Testis (tissue), 3 donors: ENCODE results near the gene IVL. TPM values are rescaled to one million over a fixed set of nuclear protein-coding genes. Genes with fewer than 3 reads are reported as not detected.

Source experiments
- DNase-seq: peaks from one replicate; pipeline ENCODE4 v3.0.0-alpha.2; 2019
- H3K27ac ChIP-seq, 2 donors: fragments of 200-600 bp; sonication (generic); one replicate each; pipeline ENCODE4 v1.5.1; 2019
- H3K27me3 ChIP-seq: fragments of 200-600 bp; sonication (generic); one replicate; pipeline ENCODE4 v1.5.1; 2019
- H3K36me3 ChIP-seq: fragments of 200-600 bp; sonication (generic); one replicate; pipeline ENCODE4 v1.5.1; 2017; ENCODE audit warnings: low read depth; ENCODE audit errors: missing control alignments
- H3K4me1 ChIP-seq: fragments of 200-600 bp; sonication (generic); one replicate; pipeline ENCODE4 v1.5.1; 2019
- H3K4me3 ChIP-seq, 2 donors: fragments of 200-600 bp; sonication (generic); one replicate each; pipeline ENCODE4 v1.5.1; 2017 to 2019
- H3K9me3 ChIP-seq: fragments of 200-600 bp; sonication (generic); one replicate; pipeline ENCODE4 v1.5.1; 2017
- POLR2A ChIP-seq: fragments of 450-650 bp; IDR thresholded peaks from one replicate; pipeline ENCODE4 v1.6.1; 2017; ENCODE audit warnings: antibody characterized with exemption, mild to moderate bottlenecking, moderate library complexity
- WGBS, 2 donors: methylation state at CpG; one replicate each; pipeline ENCODE4 v1.1.5; 2018; 5-methylcytosine and 5-hydroxymethylcytosine counted together
- intact Hi-C: fragments of 100-400 bp; cut with DNase I; formaldehyde crosslinking; loops from one replicate; pipeline ENCODE4 v1.15.1; 2023; ENCODE audit warnings: low total_unique reads
- polyA plus RNA-seq: library from polyadenylated mRNA; stranded (reverse); fragments of 350-450 nt; fragmentation: Illumina TruSeq; extraction: RNeasy Lipid Tissue Mini Kit (QIAGEN cat#74804); gene quantifications from one replicate; pipeline ENCODE4 v1.2.3, GENCODE V29; 2014; ENCODE audit warnings: low read depth, low replicate concordance; ENCODE audit not compliant: insufficient read depth
- total RNA-seq, 2 donors: library from RNA; depleted of rRNA; stranded (reverse); fragments of >200 nt; gene quantifications; one replicate each; pipeline ENCODE4 v1.2.3, GENCODE V29; 2016
- TF ChIP-seq, protein P1 (sequence below), 3 experiments: fragments of 450-650 bp in 2 of 3; fragments of 200-600 bp in 1 of 3; sonication (generic) in 1 of 3; IDR thresholded peaks; one replicate each; pipeline ENCODE4 v1.5.1; 2016 to 2019; ENCODE audit warnings: antibody characterized with exemption in 3 of 3, mild to moderate bottlenecking in 2 of 3, moderate library complexity in 1 of 3

The IVL gene
- total and polyA plus RNA-seq, 3 donors from 2014 or later: not detected

- intact Hi-C loops: no loop called here
- no peaks in the 10 kb centered on the region for H3K4me1 ChIP-seq
- no peaks in the 10 kb centered on the region for H3K36me3 ChIP-seq
- 82 to 95% methylated on average over 3 of the region's 3 CpGs for WGBS, 2 donors
- no peak for DNase-seq
- no peak overlapping the region for H3K4me3 ChIP-seq
- H3K27me3 ChIP-seq: no peaks in the 10 kb centered on the region
- TF ChIP-seq POLR2A: no peak
- TF ChIP-seq, protein P1, sequence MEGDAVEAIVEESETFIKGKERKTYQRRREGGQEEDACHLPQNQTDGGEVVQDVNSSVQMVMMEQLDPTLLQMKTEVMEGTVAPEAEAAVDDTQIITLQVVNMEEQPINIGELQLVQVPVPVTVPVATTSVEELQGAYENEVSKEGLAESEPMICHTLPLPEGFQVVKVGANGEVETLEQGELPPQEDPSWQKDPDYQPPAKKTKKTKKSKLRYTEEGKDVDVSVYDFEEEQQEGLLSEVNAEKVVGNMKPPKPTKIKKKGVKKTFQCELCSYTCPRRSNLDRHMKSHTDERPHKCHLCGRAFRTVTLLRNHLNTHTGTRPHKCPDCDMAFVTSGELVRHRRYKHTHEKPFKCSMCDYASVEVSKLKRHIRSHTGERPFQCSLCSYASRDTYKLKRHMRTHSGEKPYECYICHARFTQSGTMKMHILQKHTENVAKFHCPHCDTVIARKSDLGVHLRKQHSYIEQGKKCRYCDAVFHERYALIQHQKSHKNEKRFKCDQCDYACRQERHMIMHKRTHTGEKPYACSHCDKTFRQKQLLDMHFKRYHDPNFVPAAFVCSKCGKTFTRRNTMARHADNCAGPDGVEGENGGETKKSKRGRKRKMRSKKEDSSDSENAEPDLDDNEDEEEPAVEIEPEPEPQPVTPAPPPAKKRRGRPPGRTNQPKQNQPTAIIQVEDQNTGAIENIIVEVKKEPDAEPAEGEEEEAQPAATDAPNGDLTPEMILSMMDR (IDR thresholded peaks at IDR 0.05): no peak
- H3K27ac ChIP-seq: no peak overlapping the region
- H3K9me3 ChIP-seq: no peaks in the 10 kb centered on the region
Observed at GRCh38 chr1:152959273-152959672, 50.9 kb downstream of the IVL start.

DNA sequence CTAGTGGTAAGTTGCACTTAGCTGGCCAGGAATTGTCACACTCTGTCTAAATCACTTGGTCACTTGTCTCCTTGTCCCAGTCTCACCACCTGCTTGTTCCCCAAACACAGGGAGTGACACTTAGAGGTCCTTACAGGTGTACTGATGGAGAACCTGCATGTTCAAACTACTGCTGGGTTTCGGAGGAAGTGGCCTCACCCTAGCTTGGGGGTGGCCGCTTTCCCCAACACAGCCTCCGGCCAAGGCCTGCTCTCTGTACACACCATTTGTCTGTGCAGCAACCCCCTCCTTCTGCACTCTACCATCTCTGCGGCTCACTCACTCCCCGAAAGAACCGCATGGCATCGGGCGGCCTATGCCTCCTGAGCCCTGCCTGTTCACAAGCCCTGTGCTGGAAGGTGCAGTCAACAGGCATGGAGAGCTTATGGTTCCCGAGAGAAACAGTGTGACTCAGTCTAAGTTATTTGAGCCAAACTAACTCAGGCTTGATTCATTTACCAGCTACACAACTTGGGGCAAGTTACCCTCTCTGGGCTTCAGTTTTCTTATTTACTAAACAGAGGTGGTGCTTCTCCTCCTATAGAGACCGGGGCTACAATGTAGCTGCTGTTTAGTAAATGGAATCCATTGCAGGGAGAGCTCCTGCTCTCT lies 51.6 kb downstream of the IVL start:
- TF ChIP-seq, protein P1 (IDR thresholded peaks at IDR 0.05): no peak
- no peak for TF ChIP-seq POLR2A
- Histone ChIP-seq H3K9me3 (no peaks in the 10 kb centered on the region), H3K27ac (no peak overlapping the region), H3K4me1 (no peaks in the 10 kb centered on the region), H3K27me3 (no peaks in the 10 kb centered on the region), H3K36me3 (no peaks in the 10 kb centered on the region), H3K4me3 (no peak overlapping the region)
- intact Hi-C loops: no loop called here
- WGBS, 2 donors: 92 to 95% methylated on average over 10 of the region's 10 CpGs
- DNase-seq: no peak

DNA sequence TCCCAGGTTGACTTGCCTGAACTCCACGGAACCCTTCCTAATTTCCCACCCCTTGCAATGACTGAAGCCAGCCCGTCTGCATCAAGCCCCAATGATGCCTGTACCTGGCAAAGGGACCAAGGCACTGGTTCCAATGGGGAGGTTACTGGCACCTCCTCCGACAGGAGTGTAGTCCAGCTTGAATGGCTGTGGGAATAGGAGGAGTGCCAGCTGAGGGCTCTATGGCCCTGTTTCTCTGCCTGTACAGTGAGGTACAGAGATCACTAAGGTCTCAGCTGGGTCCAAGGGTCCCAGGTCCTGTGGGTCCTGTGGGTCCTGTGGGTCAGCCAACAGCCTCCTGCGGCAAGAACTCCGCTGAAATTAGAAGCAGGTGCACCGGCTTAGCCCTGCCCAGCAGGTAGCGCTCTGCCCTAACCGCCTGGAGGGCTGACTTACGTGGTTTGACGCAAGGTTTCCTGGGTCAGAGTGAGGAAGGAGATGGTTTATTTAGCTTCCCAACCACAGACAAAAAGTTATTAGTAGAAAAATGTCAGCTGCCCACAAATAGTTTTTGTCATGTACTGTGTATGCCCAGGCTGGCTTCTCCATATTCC lies 52.2 kb downstream of the IVL start:
- intact Hi-C loops: no loop called here
- Histone ChIP-seq H3K27ac (no peak overlapping the region), H3K4me3 (no peak overlapping the region), H3K4me1 (no peaks in the 10 kb centered on the region), H3K27me3 (no peaks in the 10 kb centered on the region), H3K36me3 (no peaks in the 10 kb centered on the region), H3K9me3 (no peaks in the 10 kb centered on the region)
- 83 to 88% methylated on average over 9 to 10 of the region's 10 CpGs for WGBS, 2 donors
- no peak for DNase-seq
- TF ChIP-seq, protein P1 (IDR thresholded peaks at IDR 0.05): no peak
- no peak for TF ChIP-seq POLR2A

Other genes with a start within 250 kb of the IVL start
- not detected for gene LCE2D, start 245.2 kb upstream of the IVL start, total RNA-seq
- not detected for gene LCE2D, start 245.2 kb upstream of the IVL start, polyA plus RNA-seq
- not detected for gene LCE2C, start 233.3 kb upstream of the IVL start, total RNA-seq
- gene LCE2C, start 233.3 kb upstream of the IVL start, polyA plus RNA-seq: not detected
- not detected for gene LCE2B, start 222.4 kb upstream of the IVL start, total RNA-seq
- gene LCE2B, start 222.4 kb upstream of the IVL start, polyA plus RNA-seq: not detected
- not detected for gene LCE2A, start 210.2 kb upstream of the IVL start, total RNA-seq
- gene LCE2A, start 210.2 kb upstream of the IVL start, polyA plus RNA-seq: not detected
- not detected for gene LCE4A, start 200.4 kb upstream of the IVL start, total RNA-seq
- gene LCE4A, start 200.4 kb upstream of the IVL start, polyA plus RNA-seq: not detected
- gene KPRP, start 150.5 kb upstream of the IVL start, total RNA-seq: not detected
- gene KPRP, start 150.5 kb upstream of the IVL start, polyA plus RNA-seq: not detected
- not detected for gene LCE1F, start 133.4 kb upstream of the IVL start, total RNA-seq
- not detected for gene LCE1F, start 133.4 kb upstream of the IVL start, polyA plus RNA-seq
- not detected for gene LCE1E, start 122.3 kb upstream of the IVL start, total RNA-seq
- not detected for gene LCE1E, start 122.3 kb upstream of the IVL start, polyA plus RNA-seq
- not detected for gene LCE1D, start 111.8 kb upstream of the IVL start, total RNA-seq
- gene LCE1D, start 111.8 kb upstream of the IVL start, polyA plus RNA-seq: not detected
- not detected for gene LCE1C, start 101.9 kb upstream of the IVL start, total RNA-seq
- gene LCE1C, start 101.9 kb upstream of the IVL start, polyA plus RNA-seq: not detected
- gene LCE1B, start 96.6 kb upstream of the IVL start, total RNA-seq: not detected
- not detected for gene LCE1B, start 96.6 kb upstream of the IVL start, polyA plus RNA-seq
- gene LCE1A, start 81.1 kb upstream of the IVL start, total RNA-seq: not detected
- not detected for gene LCE1A, start 81.1 kb upstream of the IVL start, polyA plus RNA-seq
- not detected for gene LCE6A, start 65.7 kb upstream of the IVL start, total RNA-seq
- gene LCE6A, start 65.7 kb upstream of the IVL start, polyA plus RNA-seq: not detected
- not detected for gene LCE7A, start 48.5 kb upstream of the IVL start, total RNA-seq
- gene LCE7A, start 48.5 kb upstream of the IVL start, polyA plus RNA-seq: not detected
- 100 to 1,000 TPM; 249 to 786 TPM for gene SMCP, start 30.2 kb upstream of the IVL start, total RNA-seq
- 724 TPM for gene SMCP, start 30.2 kb upstream of the IVL start, polyA plus RNA-seq
- not detected for gene SPRR5, start 38.7 kb downstream of the IVL start, total RNA-seq
- gene SPRR5, start 38.7 kb downstream of the IVL start, polyA plus RNA-seq: not detected
- gene SPRR4, start 62.1 kb downstream of the IVL start, total RNA-seq: 1 to 10 TPM in 1 of 2 donors, under 1 TPM in 1; 0.81 to 8.4 TPM
- 9.5 TPM for gene SPRR4, start 62.1 kb downstream of the IVL start, polyA plus RNA-seq
- not detected for gene SPRR1A, start 75.5 kb downstream of the IVL start, total RNA-seq
- gene SPRR1A, start 75.5 kb downstream of the IVL start, polyA plus RNA-seq: not detected
- not detected for gene SPRR3, start 93.2 kb downstream of the IVL start, total RNA-seq
- not detected for gene SPRR3, start 93.2 kb downstream of the IVL start, polyA plus RNA-seq
- gene SPRR1B, start 122.7 kb downstream of the IVL start, total RNA-seq: not detected
- gene SPRR1B, start 122.7 kb downstream of the IVL start, polyA plus RNA-seq: not detected
- under 1 TPM in 1 of 2 donors, not detected in 1; 0.56 TPM for gene SPRR2D, start 132.6 kb downstream of the IVL start, total RNA-seq
- 0.74 TPM for gene SPRR2D, start 132.6 kb downstream of the IVL start, polyA plus RNA-seq
- not detected for gene SPRR2A, start 149.0 kb downstream of the IVL start, total RNA-seq
- not detected for gene SPRR2A, start 149.0 kb downstream of the IVL start, polyA plus RNA-seq
- gene SPRR2B, start 163.1 kb downstream of the IVL start, total RNA-seq: under 1 TPM in 1 of 2 donors, not detected in 1; 0.62 TPM
- gene SPRR2B, start 163.1 kb downstream of the IVL start, polyA plus RNA-seq: 12.4 TPM
- not detected for gene SPRR2E, start 186.0 kb downstream of the IVL start, total RNA-seq
- gene SPRR2E, start 186.0 kb downstream of the IVL start, polyA plus RNA-seq: 1.4 TPM
- 1 to 10 TPM in 1 of 2 donors, not detected in 1; 4.9 TPM for gene SPRR2F, start 205.0 kb downstream of the IVL start, total RNA-seq
- 21.6 TPM for gene SPRR2F, start 205.0 kb downstream of the IVL start, polyA plus RNA-seq
- gene SPRR2G, start 242.3 kb downstream of the IVL start, total RNA-seq: not detected
- gene SPRR2G, start 242.3 kb downstream of the IVL start, polyA plus RNA-seq: 1.9 TPM